ENCODE results near the gene CCBE1. TPM values are rescaled to one million over a fixed set of nuclear protein-coding genes. Genes with fewer than 3 reads are reported as not detected.

The CCBE1 gene
- total and polyA plus RNA-seq, 2 of the 4 experiments (the other 2 are of a cell fraction) = 64.8 to 148 TPM

GRCh38 chr18:59479776-59480175, 217.4 kb downstream of the CCBE1 start:
- no peak overlapping the region; the same call in 1 of the 2 replicates for H4K91ac ChIP-seq (ENCODE audit: insufficient read depth, low read depth, low read length)
- no peak overlapping the region for H2BK15ac ChIP-seq (ENCODE audit: low read depth, low read length)
- in situ Hi-C loops (cut with MboI; ENCODE audit: low sequenced_read_pairs) (no loop called here), dilution Hi-C loops (cut with HindIII; ENCODE audit: low sequenced_read_pairs, unreplicated experiment) (no loop called here), intact Hi-C loops (cut with micrococcal nuclease) (loop anchor here (10.0 kb wide), 1 partner anchor 125 kb away; no protein-coding TSS in a partner anchor)
- WGBS, 2 experiments (ENCODE audit: extremely low coverage in 2 of 2, insufficient read length in 1 of 2) = no CpG with 5 or more reads among the region's 2 CpGs
- H2AK5ac ChIP-seq (ENCODE audit: low read depth, low read length) = no peak overlapping the region
- no peak overlapping the region for H2BK20ac ChIP-seq (ENCODE audit: low read depth, low read length)
- H3K9me1 ChIP-seq (ENCODE audit: insufficient read depth, low read length) = peaks cover 3% of the 10 kb centered on the region; the same call in 1 of the 2 replicates
- no peaks in the 10 kb centered on the region for H3K9me3 ChIP-seq (ENCODE audit: control insufficient read depth, insufficient read depth, low read length)
- no peak overlapping the region for H3K14ac ChIP-seq (replicated peaks; ENCODE audit: low read depth, low read length)
- H4K20me1 ChIP-seq (ENCODE audit: insufficient read depth, low read length) = peaks cover 6% of the 10 kb centered on the region; the same call in 1 of the 2 replicates
- peaks cover 2 to 7% of the 10 kb centered on the region in 2 experiments; a peak in 3 of 4 replicates for H3K79me1 ChIP-seq (ENCODE audit: low read depth in 1 of 2, low read length in 2 of 2)
- no peak overlapping the region for H4K8ac ChIP-seq (ENCODE audit: low read depth in 2 of 2, low read length in 2 of 2)
- CTCF ChIA-PET = no interaction called here
- H3K4me2 ChIP-seq (ENCODE audit: low read depth, low read length) = no peak overlapping the region
- H3K27me3 ChIP-seq (ENCODE audit: control insufficient read depth, insufficient read depth, low read length) = no peaks in the 10 kb centered on the region
- no TSS peak for BruUV-seq (replicated peaks)
- POLR2A ChIA-PET (ENCODE audit: unreplicated experiment) = no interaction called here
- H2BK5ac ChIP-seq (ENCODE audit: low read depth, low read length, poor library complexity, severe bottlenecking) = no peak overlapping the region
- H3K18ac ChIP-seq (ENCODE audit: low read depth, low read length) = no peak overlapping the region
- H2AK9ac ChIP-seq (replicated peaks; ENCODE audit: low read depth, low read length, poor library complexity) = no peak overlapping the region
- no peak overlapping the region; the same call in 1 of the 2 replicates for H4K5ac ChIP-seq (ENCODE audit: low read depth, low read length)
- no peak overlapping the region for H2BK120ac ChIP-seq (ENCODE audit: low read depth, low read length)
- no peak overlapping the region for H3K23ac ChIP-seq (ENCODE audit: low read depth, low read length)
- no peak overlapping the region for H2AFZ ChIP-seq (replicated peaks; ENCODE audit: low read length, poor library complexity)
- H3K27ac ChIP-seq (ENCODE audit: insufficient read depth, low read length) = no peak overlapping the region
- ATAC-seq (ENCODE audit: low read depth) (no peak), DNase-seq (no peak)
- H3K4me3 ChIP-seq (ENCODE audit: insufficient read depth, low read depth, low read length) = no peak overlapping the region
- TF ChIP-seq, protein P1, sequence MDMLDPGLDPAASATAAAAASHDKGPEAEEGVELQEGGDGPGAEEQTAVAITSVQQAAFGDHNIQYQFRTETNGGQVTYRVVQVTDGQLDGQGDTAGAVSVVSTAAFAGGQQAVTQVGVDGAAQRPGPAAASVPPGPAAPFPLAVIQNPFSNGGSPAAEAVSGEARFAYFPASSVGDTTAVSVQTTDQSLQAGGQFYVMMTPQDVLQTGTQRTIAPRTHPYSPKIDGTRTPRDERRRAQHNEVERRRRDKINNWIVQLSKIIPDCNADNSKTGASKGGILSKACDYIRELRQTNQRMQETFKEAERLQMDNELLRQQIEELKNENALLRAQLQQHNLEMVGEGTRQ (IDR thresholded peaks at IDR 0.05; ENCODE audit: low read depth, low read length) = no peak
- TF ChIP-seq, protein P2, sequence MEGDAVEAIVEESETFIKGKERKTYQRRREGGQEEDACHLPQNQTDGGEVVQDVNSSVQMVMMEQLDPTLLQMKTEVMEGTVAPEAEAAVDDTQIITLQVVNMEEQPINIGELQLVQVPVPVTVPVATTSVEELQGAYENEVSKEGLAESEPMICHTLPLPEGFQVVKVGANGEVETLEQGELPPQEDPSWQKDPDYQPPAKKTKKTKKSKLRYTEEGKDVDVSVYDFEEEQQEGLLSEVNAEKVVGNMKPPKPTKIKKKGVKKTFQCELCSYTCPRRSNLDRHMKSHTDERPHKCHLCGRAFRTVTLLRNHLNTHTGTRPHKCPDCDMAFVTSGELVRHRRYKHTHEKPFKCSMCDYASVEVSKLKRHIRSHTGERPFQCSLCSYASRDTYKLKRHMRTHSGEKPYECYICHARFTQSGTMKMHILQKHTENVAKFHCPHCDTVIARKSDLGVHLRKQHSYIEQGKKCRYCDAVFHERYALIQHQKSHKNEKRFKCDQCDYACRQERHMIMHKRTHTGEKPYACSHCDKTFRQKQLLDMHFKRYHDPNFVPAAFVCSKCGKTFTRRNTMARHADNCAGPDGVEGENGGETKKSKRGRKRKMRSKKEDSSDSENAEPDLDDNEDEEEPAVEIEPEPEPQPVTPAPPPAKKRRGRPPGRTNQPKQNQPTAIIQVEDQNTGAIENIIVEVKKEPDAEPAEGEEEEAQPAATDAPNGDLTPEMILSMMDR (conservative IDR thresholded peaks at IDR 0.05; ENCODE audit: low read depth, low read length) = no peak
- TF ChIP-seq POLR2A (IDR thresholded peaks at IDR 0.05; ENCODE audit: low read depth, low read length) (no peak), NFE2L2 (IDR thresholded peaks at IDR 0.05; ENCODE audit: low read depth, low read length) (no peak)
- no peak overlapping the region for H3K4ac ChIP-seq (ENCODE audit: low read depth, low read length)
- peaks cover 7% of the 10 kb centered on the region for H3K4me1 ChIP-seq (ENCODE audit: control insufficient read depth, insufficient read depth, low read length)
- no peaks in the 10 kb centered on the region for H3K36me3 ChIP-seq (ENCODE audit: control insufficient read depth, insufficient read depth, low read length)
- no peak overlapping the region for H3K9ac ChIP-seq (ENCODE audit: low read depth, low read length)
- no peak overlapping the region for H3K56ac ChIP-seq (ENCODE audit: extremely low read depth, insufficient read depth, low read length)

All from IMR-90 (cell line).